Measurements from ENCODE around the gene DNAJC5.

DNA sequence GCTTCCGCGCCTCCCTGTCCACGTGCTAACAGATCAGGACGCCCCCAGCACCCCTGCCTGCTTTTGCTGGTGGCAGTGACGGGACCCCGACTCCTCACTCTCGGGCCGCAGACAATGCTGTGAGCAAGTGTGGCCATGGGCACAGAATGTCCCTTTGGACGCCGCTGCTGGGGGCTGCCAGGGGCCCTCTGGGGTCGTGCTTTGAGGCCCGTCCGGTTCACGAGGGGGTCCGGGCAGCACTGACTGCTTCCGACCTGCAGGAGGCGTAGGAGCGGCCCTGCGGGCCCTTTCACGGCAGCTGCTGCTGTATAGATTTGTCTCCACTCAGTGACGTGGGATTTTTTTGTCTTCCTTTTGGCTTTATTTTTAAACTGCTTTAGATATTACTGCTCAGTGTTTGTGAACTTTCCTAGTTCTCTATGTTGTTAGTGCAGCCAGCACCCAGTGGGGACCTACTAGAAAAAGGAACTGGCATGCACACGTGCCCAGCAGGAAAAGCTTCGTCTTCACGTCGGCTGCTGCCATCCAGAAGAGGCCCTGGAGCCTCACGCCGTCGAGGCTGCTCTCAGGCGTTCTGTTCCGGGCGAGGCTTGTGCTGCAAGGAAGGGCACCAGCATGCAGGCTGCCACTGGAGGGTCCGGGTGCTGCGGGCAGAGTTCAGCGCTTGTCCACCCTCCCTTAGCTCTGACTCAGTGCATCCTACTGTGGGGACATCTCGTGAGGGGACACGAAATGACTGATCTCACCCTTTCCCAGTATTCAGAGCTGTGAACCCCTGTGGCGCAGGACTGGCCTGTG, 39.5 kb downstream of the DNAJC5 start:
- TF ChIP-seq SIX5 (IDR thresholded peaks at IDR 0.05; ENCODE audit: borderline replicate concordance in 1 of 2, insufficient read depth in 1 of 2, low read depth in 1 of 2, low read length in 2 of 2) (no peak), MEF2D (tag; conservative IDR thresholded peaks at IDR 0.05; ENCODE audit: low read depth) (no peak), ZFP36 (IDR thresholded peaks at IDR 0.05; ENCODE audit: low read depth, low read length, partially characterized antibody) (no peak), GABPA (tag; conservative IDR thresholded peaks at IDR 0.05; ENCODE audit: low read depth) (no peak), BRF1 (IDR thresholded peaks at IDR 0.05; ENCODE audit: borderline replicate concordance, extremely low read depth, insufficient read length) (no peak), ZNF561 (CRISPR knock-in tag; conservative IDR thresholded peaks at IDR 0.05) (no peak)
- TF ChIP-seq, protein P1, sequence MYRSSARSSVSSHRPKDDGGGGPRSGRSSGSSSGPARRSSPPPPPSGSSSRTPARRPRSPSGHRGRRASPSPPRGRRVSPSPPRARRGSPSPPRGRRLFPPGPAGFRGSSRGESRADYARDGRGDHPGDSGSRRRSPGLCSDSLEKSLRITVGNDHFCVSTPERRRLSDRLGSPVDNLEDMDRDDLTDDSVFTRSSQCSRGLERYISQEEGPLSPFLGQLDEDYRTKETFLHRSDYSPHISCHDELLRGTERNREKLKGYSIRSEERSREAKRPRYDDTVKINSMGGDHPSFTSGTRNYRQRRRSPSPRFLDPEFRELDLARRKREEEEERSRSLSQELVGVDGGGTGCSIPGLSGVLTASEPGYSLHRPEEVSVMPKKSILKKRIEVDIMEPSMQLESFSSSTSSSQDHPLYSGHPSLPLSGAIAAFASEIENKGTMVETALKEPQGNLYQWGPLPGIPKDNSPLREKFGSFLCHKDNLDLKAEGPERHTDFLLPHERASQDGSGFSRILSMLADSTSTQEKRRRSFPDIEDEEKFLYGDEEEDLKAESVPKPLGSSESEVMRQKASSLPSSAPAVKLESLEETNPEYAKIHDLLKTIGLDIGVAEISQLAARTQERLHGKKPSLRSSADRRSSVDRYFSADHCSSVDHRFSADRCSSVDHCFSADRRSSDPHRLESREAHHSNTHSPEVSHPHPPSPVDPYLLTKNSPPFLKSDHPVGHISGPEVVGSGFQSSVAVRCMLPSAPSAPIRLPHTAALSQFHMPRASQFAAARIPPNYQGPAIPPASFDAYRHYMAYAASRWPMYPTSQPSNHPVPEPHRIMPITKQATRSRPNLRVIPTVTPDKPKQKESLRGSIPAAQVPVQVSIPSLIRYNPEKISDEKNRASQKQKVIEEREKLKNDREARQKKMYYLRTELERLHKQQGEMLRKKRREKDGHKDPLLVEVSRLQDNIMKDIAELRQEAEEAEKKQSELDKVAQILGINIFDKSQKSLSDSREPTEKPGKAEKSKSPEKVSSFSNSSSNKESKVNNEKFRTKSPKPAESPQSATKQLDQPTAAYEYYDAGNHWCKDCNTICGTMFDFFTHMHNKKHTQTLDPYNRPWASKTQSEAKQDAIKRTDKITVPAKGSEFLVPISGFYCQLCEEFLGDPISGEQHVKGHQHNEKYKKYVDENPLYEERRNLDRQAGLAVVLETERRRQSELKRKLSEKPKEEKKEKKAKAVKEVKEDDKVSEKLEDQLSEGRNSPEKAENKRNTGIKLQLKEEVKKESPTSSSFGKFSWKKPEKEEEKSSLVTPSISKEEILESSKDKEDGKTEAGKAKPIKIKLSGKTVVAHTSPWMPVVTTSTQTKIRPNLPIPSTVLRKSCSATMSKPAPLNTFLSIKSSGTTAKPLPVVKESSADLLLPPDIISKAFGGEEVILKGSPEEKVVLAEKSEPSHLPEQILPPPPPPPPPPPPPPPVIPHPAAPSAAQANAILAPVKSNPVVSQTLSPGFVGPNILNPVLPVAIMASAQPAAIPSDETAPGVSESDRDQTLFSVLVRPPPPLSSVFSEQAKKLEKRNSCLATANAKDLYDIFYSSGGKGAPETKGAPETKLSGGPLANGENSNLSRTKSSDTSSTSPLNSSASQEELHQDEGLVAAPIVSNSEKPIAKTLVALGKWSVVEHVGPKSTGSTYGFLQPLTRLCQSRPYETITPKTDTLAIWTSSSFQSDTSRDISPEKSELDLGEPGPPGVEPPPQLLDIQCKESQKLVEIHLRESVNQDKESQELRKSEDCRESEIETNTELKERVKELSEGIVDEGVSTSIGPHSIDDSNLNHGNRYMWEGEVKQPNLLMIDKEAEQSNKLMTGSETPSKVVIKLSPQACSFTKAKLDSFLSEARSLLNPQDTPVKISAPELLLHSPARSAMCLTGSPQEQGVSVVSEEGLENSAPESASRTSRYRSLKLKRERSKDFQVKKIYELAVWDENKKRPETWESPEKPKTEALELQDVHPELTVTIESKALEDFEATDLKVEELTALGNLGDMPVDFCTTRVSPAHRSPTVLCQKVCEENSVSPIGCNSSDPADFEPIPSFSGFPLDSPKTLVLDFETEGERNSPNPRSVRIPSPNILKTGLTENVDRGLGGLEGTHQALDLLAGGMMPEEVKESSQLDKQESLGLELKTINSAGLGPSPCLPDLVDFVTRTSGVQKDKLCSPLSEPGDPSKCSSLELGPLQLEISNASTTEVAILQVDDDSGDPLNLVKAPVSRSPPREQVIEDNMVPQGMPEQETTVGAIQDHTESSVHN (IDR thresholded peaks at IDR 0.05; ENCODE audit: borderline replicate concordance in 1 of 2, low read depth in 1 of 2), result no peak
- TF ChIP-seq, protein P2, sequence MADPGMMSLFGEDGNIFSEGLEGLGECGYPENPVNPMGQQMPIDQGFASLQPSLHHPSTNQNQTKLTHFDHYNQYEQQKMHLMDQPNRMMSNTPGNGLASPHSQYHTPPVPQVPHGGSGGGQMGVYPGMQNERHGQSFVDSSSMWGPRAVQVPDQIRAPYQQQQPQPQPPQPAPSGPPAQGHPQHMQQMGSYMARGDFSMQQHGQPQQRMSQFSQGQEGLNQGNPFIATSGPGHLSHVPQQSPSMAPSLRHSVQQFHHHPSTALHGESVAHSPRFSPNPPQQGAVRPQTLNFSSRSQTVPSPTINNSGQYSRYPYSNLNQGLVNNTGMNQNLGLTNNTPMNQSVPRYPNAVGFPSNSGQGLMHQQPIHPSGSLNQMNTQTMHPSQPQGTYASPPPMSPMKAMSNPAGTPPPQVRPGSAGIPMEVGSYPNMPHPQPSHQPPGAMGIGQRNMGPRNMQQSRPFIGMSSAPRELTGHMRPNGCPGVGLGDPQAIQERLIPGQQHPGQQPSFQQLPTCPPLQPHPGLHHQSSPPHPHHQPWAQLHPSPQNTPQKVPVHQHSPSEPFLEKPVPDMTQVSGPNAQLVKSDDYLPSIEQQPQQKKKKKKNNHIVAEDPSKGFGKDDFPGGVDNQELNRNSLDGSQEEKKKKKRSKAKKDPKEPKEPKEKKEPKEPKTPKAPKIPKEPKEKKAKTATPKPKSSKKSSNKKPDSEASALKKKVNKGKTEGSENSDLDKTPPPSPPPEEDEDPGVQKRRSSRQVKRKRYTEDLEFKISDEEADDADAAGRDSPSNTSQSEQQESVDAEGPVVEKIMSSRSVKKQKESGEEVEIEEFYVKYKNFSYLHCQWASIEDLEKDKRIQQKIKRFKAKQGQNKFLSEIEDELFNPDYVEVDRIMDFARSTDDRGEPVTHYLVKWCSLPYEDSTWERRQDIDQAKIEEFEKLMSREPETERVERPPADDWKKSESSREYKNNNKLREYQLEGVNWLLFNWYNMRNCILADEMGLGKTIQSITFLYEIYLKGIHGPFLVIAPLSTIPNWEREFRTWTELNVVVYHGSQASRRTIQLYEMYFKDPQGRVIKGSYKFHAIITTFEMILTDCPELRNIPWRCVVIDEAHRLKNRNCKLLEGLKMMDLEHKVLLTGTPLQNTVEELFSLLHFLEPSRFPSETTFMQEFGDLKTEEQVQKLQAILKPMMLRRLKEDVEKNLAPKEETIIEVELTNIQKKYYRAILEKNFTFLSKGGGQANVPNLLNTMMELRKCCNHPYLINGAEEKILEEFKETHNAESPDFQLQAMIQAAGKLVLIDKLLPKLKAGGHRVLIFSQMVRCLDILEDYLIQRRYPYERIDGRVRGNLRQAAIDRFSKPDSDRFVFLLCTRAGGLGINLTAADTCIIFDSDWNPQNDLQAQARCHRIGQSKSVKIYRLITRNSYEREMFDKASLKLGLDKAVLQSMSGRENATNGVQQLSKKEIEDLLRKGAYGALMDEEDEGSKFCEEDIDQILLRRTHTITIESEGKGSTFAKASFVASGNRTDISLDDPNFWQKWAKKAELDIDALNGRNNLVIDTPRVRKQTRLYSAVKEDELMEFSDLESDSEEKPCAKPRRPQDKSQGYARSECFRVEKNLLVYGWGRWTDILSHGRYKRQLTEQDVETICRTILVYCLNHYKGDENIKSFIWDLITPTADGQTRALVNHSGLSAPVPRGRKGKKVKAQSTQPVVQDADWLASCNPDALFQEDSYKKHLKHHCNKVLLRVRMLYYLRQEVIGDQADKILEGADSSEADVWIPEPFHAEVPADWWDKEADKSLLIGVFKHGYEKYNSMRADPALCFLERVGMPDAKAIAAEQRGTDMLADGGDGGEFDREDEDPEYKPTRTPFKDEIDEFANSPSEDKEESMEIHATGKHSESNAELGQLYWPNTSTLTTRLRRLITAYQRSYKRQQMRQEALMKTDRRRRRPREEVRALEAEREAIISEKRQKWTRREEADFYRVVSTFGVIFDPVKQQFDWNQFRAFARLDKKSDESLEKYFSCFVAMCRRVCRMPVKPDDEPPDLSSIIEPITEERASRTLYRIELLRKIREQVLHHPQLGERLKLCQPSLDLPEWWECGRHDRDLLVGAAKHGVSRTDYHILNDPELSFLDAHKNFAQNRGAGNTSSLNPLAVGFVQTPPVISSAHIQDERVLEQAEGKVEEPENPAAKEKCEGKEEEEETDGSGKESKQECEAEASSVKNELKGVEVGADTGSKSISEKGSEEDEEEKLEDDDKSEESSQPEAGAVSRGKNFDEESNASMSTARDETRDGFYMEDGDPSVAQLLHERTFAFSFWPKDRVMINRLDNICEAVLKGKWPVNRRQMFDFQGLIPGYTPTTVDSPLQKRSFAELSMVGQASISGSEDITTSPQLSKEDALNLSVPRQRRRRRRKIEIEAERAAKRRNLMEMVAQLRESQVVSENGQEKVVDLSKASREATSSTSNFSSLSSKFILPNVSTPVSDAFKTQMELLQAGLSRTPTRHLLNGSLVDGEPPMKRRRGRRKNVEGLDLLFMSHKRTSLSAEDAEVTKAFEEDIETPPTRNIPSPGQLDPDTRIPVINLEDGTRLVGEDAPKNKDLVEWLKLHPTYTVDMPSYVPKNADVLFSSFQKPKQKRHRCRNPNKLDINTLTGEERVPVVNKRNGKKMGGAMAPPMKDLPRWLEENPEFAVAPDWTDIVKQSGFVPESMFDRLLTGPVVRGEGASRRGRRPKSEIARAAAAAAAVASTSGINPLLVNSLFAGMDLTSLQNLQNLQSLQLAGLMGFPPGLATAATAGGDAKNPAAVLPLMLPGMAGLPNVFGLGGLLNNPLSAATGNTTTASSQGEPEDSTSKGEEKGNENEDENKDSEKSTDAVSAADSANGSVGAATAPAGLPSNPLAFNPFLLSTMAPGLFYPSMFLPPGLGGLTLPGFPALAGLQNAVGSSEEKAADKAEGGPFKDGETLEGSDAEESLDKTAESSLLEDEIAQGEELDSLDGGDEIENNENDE (IDR thresholded peaks at IDR 0.05; ENCODE audit: low read depth, low read length), result no peak
